H9 (cell line): ENCODE data around the gene IL24. TPM values are rescaled to one million over a fixed set of nuclear protein-coding genes. Genes with fewer than 3 reads are reported as not detected.

ENCODE experiments used
- DNase-seq: peaks from one replicate; pipeline ENCODE4 v3.0.0-alpha.2; 2017
- H2AFZ ChIP-seq: one replicate; pipeline ENCODE4 v1.6.1; 2013; ENCODE audit warnings: mild to moderate bottlenecking, low read length, control low read depth, moderate library complexity
- H2AK5ac ChIP-seq: 2 replicates; pipeline ENCODE4 v1.6.1; 2013; ENCODE audit warnings: low read length, control low read depth, mixed read lengths; ENCODE audit not compliant: insufficient read length
- H2BK120ac ChIP-seq: one replicate; pipeline ENCODE4 v1.6.1; 2013; ENCODE audit warnings: low read depth, mild to moderate bottlenecking, low read length, control low read depth, inconsistent platforms; ENCODE audit not compliant: poor library complexity, severe bottlenecking
- H2BK12ac ChIP-seq: 2 replicates; pipeline ENCODE4 v1.6.1; 2013; ENCODE audit warnings: low read length, control low read depth, mixed read lengths, low read depth; ENCODE audit not compliant: insufficient read length
- H2BK15ac ChIP-seq: 2 replicates; pipeline ENCODE4 v1.6.1; 2013; ENCODE audit warnings: low read depth, low read length, control low read depth
- H2BK20ac ChIP-seq: one replicate; pipeline ENCODE4 v1.6.1; 2013; ENCODE audit warnings: low read depth, mild to moderate bottlenecking, low read length, control low read depth, inconsistent platforms; ENCODE audit not compliant: poor library complexity, severe bottlenecking
- H2BK5ac ChIP-seq: 2 replicates; pipeline ENCODE4 v1.6.1; 2013; ENCODE audit warnings: low read length, control low read depth, mixed read lengths; ENCODE audit not compliant: insufficient read length
- H3K14ac ChIP-seq: 2 replicates; pipeline ENCODE4 v1.6.1; 2013; ENCODE audit warnings: low read length, control low read depth; ENCODE audit not compliant: insufficient read depth
- H3K18ac ChIP-seq: 2 replicates; pipeline ENCODE4 v1.6.1; 2013; ENCODE audit warnings: low read depth, mild to moderate bottlenecking, mixed read lengths, low read length, control low read depth; ENCODE audit not compliant: insufficient read length
- H3K23ac ChIP-seq: 2 replicates; pipeline ENCODE4 v1.6.1; 2013; ENCODE audit warnings: low read length, control low read depth, mixed read lengths, low read depth; ENCODE audit not compliant: insufficient read length
- H3K23me2 ChIP-seq: 2 replicates; pipeline ENCODE4 v1.6.1; 2013; ENCODE audit warnings: low read depth, mild to moderate bottlenecking, mixed read lengths, low read length, control low read depth; ENCODE audit not compliant: insufficient read length, poor library complexity, severe bottlenecking
- H3K27ac ChIP-seq: 2 replicates; pipeline ENCODE4 v1.5.1; 2013; ENCODE audit warnings: low read length, control low read depth, mixed read lengths, low read depth; ENCODE audit not compliant: insufficient read length
- H3K27me3 ChIP-seq: 2 replicates; pipeline ENCODE4 v1.6.1; 2013; ENCODE audit warnings: low read length, control low read depth, inconsistent platforms; ENCODE audit not compliant: insufficient read depth
- H3K4ac ChIP-seq: 2 replicates; pipeline ENCODE4 v1.6.1; 2013; ENCODE audit warnings: low read depth, mild to moderate bottlenecking, control low read depth, inconsistent platforms, low read length, moderate library complexity
- H3K4me1 ChIP-seq: 2 replicates; pipeline ENCODE4 v1.6.1; 2013; ENCODE audit warnings: low read length, control low read depth, inconsistent platforms; ENCODE audit not compliant: insufficient read depth
- H3K4me2 ChIP-seq: 2 replicates; pipeline ENCODE4 v1.6.1; 2013; ENCODE audit warnings: low read length, control low read depth, mixed read lengths; ENCODE audit not compliant: insufficient read length, insufficient read depth
- H3K56ac ChIP-seq: 2 replicates; pipeline ENCODE4 v1.6.1; 2013; ENCODE audit warnings: low read depth, mild to moderate bottlenecking, mixed read lengths, low read length, control low read depth; ENCODE audit not compliant: insufficient read length
- H3K79me1 ChIP-seq: 2 replicates; pipeline ENCODE4 v1.6.1; 2013; ENCODE audit warnings: low read depth, mild to moderate bottlenecking, moderate library complexity, low read length, control low read depth, inconsistent platforms; ENCODE audit not compliant: insufficient read depth, poor library complexity, severe bottlenecking
- H3K79me2 ChIP-seq: 2 replicates; pipeline ENCODE4 v1.6.1; 2013; ENCODE audit warnings: low read length, control low read depth, inconsistent platforms; ENCODE audit not compliant: insufficient read depth
- H3K9ac ChIP-seq: 2 replicates; pipeline ENCODE4 v1.6.1; 2013; ENCODE audit warnings: low read length, control low read depth, mixed read lengths; ENCODE audit not compliant: insufficient read length; ENCODE audit errors: extremely low read depth
- H3K9me3 ChIP-seq: one replicate; pipeline ENCODE4 v1.6.1; 2013; ENCODE audit warnings: low read depth, low read length, inconsistent platforms; ENCODE audit not compliant: control insufficient read depth
- H3T11ph ChIP-seq: one replicate; pipeline ENCODE4 v1.6.1; 2013; ENCODE audit warnings: mild to moderate bottlenecking, low read length, control low read depth, inconsistent platforms
- H4K20me1 ChIP-seq: one replicate; pipeline ENCODE4 v1.6.1; 2013; ENCODE audit not compliant: control insufficient read depth, insufficient read length, insufficient read depth
- H4K5ac ChIP-seq: 2 replicates; pipeline ENCODE4 v1.6.1; 2013; ENCODE audit warnings: low read depth, mild to moderate bottlenecking, mixed read lengths, low read length, control low read depth; ENCODE audit not compliant: insufficient read length
- H4K8ac ChIP-seq: replicated peaks from 2 replicates; pipeline ENCODE4 v1.6.1; 2013; ENCODE audit warnings: low read length, control low read depth, mixed read lengths, low read depth; ENCODE audit not compliant: insufficient read length
- H4K91ac ChIP-seq: 2 replicates; pipeline ENCODE4 v1.6.1; 2013; ENCODE audit warnings: low read depth, mild to moderate bottlenecking, moderate library complexity, mixed read lengths, low read length, control low read depth; ENCODE audit not compliant: insufficient read length
- H3K27ac Mint-ChIP-seq, 3 experiments: 2 replicates in 2 of 3; 3 replicates in 1 of 3; pipeline ENCODE4 v1.8.0; 2020 to 2021; ENCODE audit warnings: mixed read lengths in 3 of 3, mild to moderate bottlenecking in 1 of 3, moderate library complexity in 1 of 3
- H3K27me3 Mint-ChIP-seq: 2 replicates; pipeline ENCODE4 v1.8.0; 2021; ENCODE audit warnings: low read depth, mild to moderate bottlenecking, moderate library complexity, mixed read lengths
- H3K36me3 Mint-ChIP-seq, 3 experiments: 2 replicates in 2 of 3; 3 replicates in 1 of 3; pipeline ENCODE4 v1.8.0; 2020 to 2021; ENCODE audit warnings: low read depth in 3 of 3, mixed read lengths in 3 of 3; ENCODE audit not compliant: insufficient read depth in 1 of 3
- H3K4me1 Mint-ChIP-seq, 2 experiments: 2 replicates each; pipeline ENCODE4 v1.8.0; 2020; ENCODE audit warnings: mixed read lengths in 2 of 2
- H3K4me3 Mint-ChIP-seq, 2 experiments: 2 replicates in 1 of 2; 3 replicates in 1 of 2; pipeline ENCODE4 v1.8.0; 2020 to 2021; ENCODE audit warnings: mild to moderate bottlenecking in 2 of 2, mixed read lengths in 2 of 2, moderate library complexity in 1 of 2
- H3K9me3 Mint-ChIP-seq, 2 experiments: 2 replicates in 1 of 2; 3 replicates in 1 of 2; pipeline ENCODE4 v1.8.0; 2020; ENCODE audit warnings: mild to moderate bottlenecking in 2 of 2, mixed read lengths in 2 of 2, moderate library complexity in 1 of 2
- WGBS: extraction: QIAGEN DNeasy Blood & Tissue Kit; methylation state at CpG from one replicate; pipeline ENCODE4 v1.1.7; 2013; ENCODE audit warnings: missing lambda C conversion rate, low lambda C conversion rate, mixed read lengths; ENCODE audit not compliant: insufficient read length; ENCODE audit errors: extremely low coverage; 5-methylcytosine and 5-hydroxymethylcytosine counted together
- total RNA-seq: library from RNA; stranded (reverse); gene quantifications from 2 replicates; pipeline ENCODE4 v1.2.1, GENCODE V29; 2021
- TF ChIP-seq, protein P1 (sequence below): fragments of 200-600 bp; sonication (generic); conservative IDR thresholded peaks from 3 replicates; pipeline ENCODE4 v1.8.0; 2021; ENCODE audit warnings: antibody characterized with exemption, mild to moderate bottlenecking

The IL24 gene
- total RNA-seq, 1 experiment from 2014 or later, result not detected

GRCh38 chr1:206883876-206884275, 13.4 kb upstream of the IL24 start:
- Histone ChIP-seq H3K9me3 (no peaks in the 10 kb centered on the region), H4K5ac (no peak overlapping the region), H2BK15ac (no peak overlapping the region), H2AK5ac (no peak overlapping the region), H2BK120ac (no peak overlapping the region), H4K20me1 (no peaks in the 10 kb centered on the region), H3K23me2 (no peaks in the 10 kb centered on the region), H3K4me1 (no peaks in the 10 kb centered on the region), H3K4me2 (no peak overlapping the region), H3K18ac (no peak overlapping the region), H2BK12ac (no peak overlapping the region), H3K23ac (no peak overlapping the region), H4K91ac (no peak overlapping the region), H3K27me3 (no peaks in the 10 kb centered on the region), H3K79me2 (no peaks in the 10 kb centered on the region), H2AFZ (no peak overlapping the region), H2BK5ac (no peak overlapping the region), H3T11ph (no peak overlapping the region), H2BK20ac (no peak overlapping the region), H3K14ac (no peak overlapping the region), H4K8ac (no peak overlapping the region), H3K56ac (no peak overlapping the region), H3K27ac (no peak overlapping the region), H3K79me1 (no peaks in the 10 kb centered on the region), H3K4ac (no peak overlapping the region), H3K9ac (no peak overlapping the region)
- no peak for DNase-seq
- peaks cover 3% of the 10 kb centered on the region for H3K27me3 Mint-ChIP-seq
- no peaks in the 10 kb centered on the region for H3K4me1 Mint-ChIP-seq
- WGBS, result no CpG with 5 or more reads among the region's 2 CpGs
- H3K27ac Mint-ChIP-seq, result no peak overlapping the region
- H3K4me3 Mint-ChIP-seq, result no peak overlapping the region
- TF ChIP-seq, protein P1, sequence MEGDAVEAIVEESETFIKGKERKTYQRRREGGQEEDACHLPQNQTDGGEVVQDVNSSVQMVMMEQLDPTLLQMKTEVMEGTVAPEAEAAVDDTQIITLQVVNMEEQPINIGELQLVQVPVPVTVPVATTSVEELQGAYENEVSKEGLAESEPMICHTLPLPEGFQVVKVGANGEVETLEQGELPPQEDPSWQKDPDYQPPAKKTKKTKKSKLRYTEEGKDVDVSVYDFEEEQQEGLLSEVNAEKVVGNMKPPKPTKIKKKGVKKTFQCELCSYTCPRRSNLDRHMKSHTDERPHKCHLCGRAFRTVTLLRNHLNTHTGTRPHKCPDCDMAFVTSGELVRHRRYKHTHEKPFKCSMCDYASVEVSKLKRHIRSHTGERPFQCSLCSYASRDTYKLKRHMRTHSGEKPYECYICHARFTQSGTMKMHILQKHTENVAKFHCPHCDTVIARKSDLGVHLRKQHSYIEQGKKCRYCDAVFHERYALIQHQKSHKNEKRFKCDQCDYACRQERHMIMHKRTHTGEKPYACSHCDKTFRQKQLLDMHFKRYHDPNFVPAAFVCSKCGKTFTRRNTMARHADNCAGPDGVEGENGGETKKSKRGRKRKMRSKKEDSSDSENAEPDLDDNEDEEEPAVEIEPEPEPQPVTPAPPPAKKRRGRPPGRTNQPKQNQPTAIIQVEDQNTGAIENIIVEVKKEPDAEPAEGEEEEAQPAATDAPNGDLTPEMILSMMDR, result no peak
- peaks cover 0 to 5% (median 0%) of the 10 kb centered on the region in 3 experiments; a peak in 1 of 7 replicates for H3K36me3 Mint-ChIP-seq
- H3K9me3 Mint-ChIP-seq, result peaks cover 6 to 13% of the 10 kb centered on the region in 2 experiments
